GM12892 (cell line): ENCODE measurements around the gene CENPP.

Source experiments
- DNase-seq: peaks from one replicate; pipeline ENCODE4 v3.0.0; 2011; ENCODE audit not compliant: insufficient read length
- FAIRE-seq: peaks from 2 replicates; lab custom pipeline; 2011; peaks lifted over from hg19 to GRCh38; lab: Jason Lieb, UNC
- POLR2A ChIP-seq: IDR thresholded peaks from 2 replicates; pipeline ENCODE4 v1.6.1; 2011; ENCODE audit warnings: low read depth, low read length, control low read depth
- POLR2AphosphoS5 ChIP-seq: IDR thresholded peaks from 2 replicates; pipeline ENCODE4 v1.6.1; 2011; ENCODE audit warnings: low read depth, low read length, control low read depth
- TAF1 ChIP-seq: IDR thresholded peaks from 2 replicates; pipeline ENCODE4 v1.6.1; 2011; ENCODE audit warnings: low read depth, mild to moderate bottlenecking, control low read depth, low read length, borderline replicate concordance

Gene CENPP

GRCh38 chr9:92654481-92655301, 328.9 kb downstream of the CENPP start:
- DNase-seq (no peak), FAIRE-seq (no peak)
- TF ChIP-seq TAF1, result no peak
- TF ChIP-seq POLR2A, result no peak
- no peak for TF ChIP-seq POLR2AphosphoS5

DNA sequence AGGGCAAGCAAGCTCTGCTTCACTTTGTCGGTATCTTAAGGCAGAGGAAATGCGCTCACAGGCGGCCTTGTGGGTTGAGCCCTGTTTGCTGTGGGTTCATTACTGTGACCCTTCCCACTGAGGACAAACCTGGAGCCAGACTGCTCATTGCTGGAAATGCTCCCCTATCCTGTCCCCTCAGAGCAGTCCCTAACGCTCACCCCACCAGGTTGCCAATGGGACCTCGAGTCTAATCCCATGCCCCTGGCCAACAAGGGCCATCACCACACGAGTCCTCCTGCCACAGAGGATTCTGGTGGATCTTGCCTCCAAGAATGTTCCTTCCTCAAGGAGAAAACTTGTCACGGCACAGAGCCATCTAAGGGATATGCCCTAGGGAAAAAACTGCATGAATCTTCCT, 329.6 kb downstream of the CENPP start:
- no peak for FAIRE-seq
- DNase-seq, result no peak
- TF ChIP-seq TAF1 (no peak), POLR2A (no peak), POLR2AphosphoS5 (no peak)

GRCh38 chr9:92655896-92656536, 330.3 kb downstream of the CENPP start:
- no peak for DNase-seq
- TF ChIP-seq TAF1 (no peak), POLR2A (no peak), POLR2AphosphoS5 (no peak)
- FAIRE-seq, result no peak

DNA sequence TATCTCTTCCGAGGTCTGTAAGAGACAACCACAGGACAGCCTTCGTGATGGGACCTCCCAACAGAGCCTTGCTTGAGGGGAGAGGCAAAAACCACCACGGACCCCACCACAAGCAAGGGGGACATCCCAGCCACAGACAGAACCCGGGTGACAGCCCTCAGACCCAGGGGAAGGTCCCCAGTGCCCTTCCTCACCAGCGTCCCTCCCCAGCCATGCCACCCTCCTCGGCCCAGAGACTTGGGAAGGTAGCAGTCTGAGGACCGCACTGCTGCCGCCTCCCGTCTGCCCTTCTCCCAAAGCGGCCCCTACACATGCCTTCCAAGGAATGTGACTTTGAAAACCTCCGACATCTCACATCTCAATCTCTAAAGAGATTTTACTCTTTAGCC, 330.8 kb downstream of the CENPP start:
- FAIRE-seq, result no peak
- TF ChIP-seq TAF1, result no peak
- no peak for TF ChIP-seq POLR2AphosphoS5
- no peak for TF ChIP-seq POLR2A

DNA sequence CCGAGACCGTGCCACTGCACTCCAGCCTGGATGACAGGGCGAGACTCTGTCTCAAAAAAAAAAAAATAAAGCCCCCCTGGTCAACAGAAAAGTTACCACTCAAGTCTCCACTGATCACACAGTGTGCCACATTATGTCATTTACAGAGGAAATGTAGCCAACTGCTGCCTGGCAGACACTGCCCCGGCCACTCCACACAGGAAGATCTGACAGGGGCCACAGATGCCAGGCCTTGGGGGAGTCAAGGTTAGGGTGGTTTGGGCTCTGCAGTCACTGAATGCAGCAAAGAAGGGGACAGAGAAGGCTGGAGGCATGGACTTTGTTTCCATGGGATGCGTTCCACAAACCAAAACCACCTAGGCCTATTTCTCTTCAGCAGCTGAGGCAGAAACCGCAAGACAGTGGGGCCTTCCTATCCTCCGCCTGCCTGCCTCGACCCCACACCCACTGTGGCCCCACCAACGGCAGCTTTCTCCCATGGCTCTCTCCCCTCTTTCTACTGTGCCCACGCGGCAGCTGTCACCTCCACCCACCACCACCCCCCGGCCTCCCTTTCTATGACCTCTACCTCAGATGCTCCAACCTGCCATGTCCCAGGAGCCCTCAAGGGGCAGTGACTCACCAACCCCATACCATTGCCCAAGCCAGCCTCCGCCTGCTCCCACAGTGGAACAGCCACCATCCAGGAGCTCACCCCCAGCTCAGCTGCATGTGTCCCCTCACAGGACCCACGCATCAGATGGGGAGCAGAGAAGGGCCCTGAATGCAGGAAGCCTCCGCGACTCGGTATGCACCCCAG, 331.7 kb downstream of the CENPP start:
- TF ChIP-seq TAF1 (no peak), POLR2A (no peak), POLR2AphosphoS5 (no peak)
- FAIRE-seq (no peak), DNase-seq (no peak)

More for the DNA sequence above, 330.8 kb downstream of the CENPP start:
- no peak for DNase-seq

- DNase-seq (no peak), FAIRE-seq (no peak)
- TF ChIP-seq TAF1 (no peak), POLR2A (no peak), POLR2AphosphoS5 (no peak)
These were observed 332.4 kb downstream of the CENPP start for GRCh38 chr9:92658176-92658575.

DNA sequence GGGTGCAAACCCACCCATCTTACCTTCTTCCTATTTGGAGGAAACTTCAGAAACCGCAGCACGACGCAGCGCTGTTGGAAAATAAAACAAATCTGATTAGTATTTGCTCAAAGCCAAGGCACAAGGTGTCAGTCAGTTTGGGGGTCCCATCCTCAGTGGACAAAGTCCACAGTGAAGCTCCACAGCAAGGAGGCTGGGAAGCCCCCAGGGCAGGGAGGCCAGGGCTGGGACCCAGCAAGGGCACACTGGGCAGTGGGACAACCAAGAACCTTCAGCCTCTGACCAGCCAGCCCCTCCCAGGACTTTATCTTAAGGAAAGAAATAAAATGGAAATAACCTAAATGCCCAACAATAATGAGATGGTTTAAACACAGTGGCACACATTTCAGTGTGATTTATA, 332.9 kb downstream of the CENPP start:
- no peak for FAIRE-seq
- no peak for DNase-seq
- no peak for TF ChIP-seq POLR2AphosphoS5
- TF ChIP-seq POLR2A, result no peak
- no peak for TF ChIP-seq TAF1

- TF ChIP-seq POLR2A (no peak), TAF1 (no peak), POLR2AphosphoS5 (no peak)
- FAIRE-seq (no peak), DNase-seq (no peak)
These were observed 333.8 kb downstream of the CENPP start for GRCh38 chr9:92659601-92660000.

GRCh38 chr9:92660266-92660665, 334.5 kb downstream of the CENPP start:
- no peak for DNase-seq
- FAIRE-seq, result no peak
- TF ChIP-seq POLR2A (no peak), TAF1 (no peak), POLR2AphosphoS5 (no peak)

- FAIRE-seq (no peak), DNase-seq (no peak)
- TF ChIP-seq POLR2AphosphoS5 (no peak), POLR2A (no peak), TAF1 (no peak)
These were observed 335.4 kb downstream of the CENPP start for GRCh38 chr9:92661127-92661526.

DNA sequence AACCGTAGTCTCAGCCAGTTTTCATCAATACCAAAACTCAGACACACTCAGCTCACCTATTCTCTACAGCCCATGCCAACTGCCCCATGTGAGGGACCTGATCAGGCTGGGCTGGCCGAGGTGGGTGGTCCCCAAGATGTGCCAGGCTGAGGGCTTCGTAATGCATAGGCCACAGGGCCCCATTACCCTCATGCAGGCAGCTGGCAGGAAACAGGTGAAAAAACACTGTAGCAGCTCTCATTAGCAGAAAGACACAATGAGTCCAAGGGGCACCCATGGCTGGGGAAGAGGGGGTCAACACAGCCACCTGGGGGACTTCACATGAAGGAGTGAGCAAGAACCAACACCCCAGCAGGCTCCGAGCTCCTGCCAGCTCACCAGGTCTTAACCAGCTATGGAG, 336.0 kb downstream of the CENPP start:
- no peak for FAIRE-seq
- no peak for TF ChIP-seq TAF1
- no peak for TF ChIP-seq POLR2AphosphoS5
- no peak for TF ChIP-seq POLR2A

More for the DNA sequence above, 336.0 kb downstream of the CENPP start:
- DNase-seq, result no peak
